H9 (cell line): ENCODE data around the gene SPECC1. TPM values are rescaled to one million over a fixed set of nuclear protein-coding genes. Genes with fewer than 3 reads are reported as not detected.

ENCODE experiments used
- DNase-seq: peaks from one replicate; pipeline ENCODE4 v3.0.0-alpha.2; 2017
- H2AFZ ChIP-seq: one replicate; pipeline ENCODE4 v1.6.1; 2013; ENCODE audit warnings: mild to moderate bottlenecking, low read length, control low read depth, moderate library complexity
- H2AK5ac ChIP-seq: 2 replicates; pipeline ENCODE4 v1.6.1; 2013; ENCODE audit warnings: low read length, control low read depth, mixed read lengths; ENCODE audit not compliant: insufficient read length
- H2BK120ac ChIP-seq: one replicate; pipeline ENCODE4 v1.6.1; 2013; ENCODE audit warnings: low read depth, mild to moderate bottlenecking, low read length, control low read depth, inconsistent platforms; ENCODE audit not compliant: poor library complexity, severe bottlenecking
- H2BK12ac ChIP-seq: 2 replicates; pipeline ENCODE4 v1.6.1; 2013; ENCODE audit warnings: low read length, control low read depth, mixed read lengths, low read depth; ENCODE audit not compliant: insufficient read length
- H2BK15ac ChIP-seq: 2 replicates; pipeline ENCODE4 v1.6.1; 2013; ENCODE audit warnings: low read depth, low read length, control low read depth
- H2BK20ac ChIP-seq: one replicate; pipeline ENCODE4 v1.6.1; 2013; ENCODE audit warnings: low read depth, mild to moderate bottlenecking, low read length, control low read depth, inconsistent platforms; ENCODE audit not compliant: poor library complexity, severe bottlenecking
- H2BK5ac ChIP-seq: 2 replicates; pipeline ENCODE4 v1.6.1; 2013; ENCODE audit warnings: low read length, control low read depth, mixed read lengths; ENCODE audit not compliant: insufficient read length
- H3K14ac ChIP-seq: 2 replicates; pipeline ENCODE4 v1.6.1; 2013; ENCODE audit warnings: low read length, control low read depth; ENCODE audit not compliant: insufficient read depth
- H3K18ac ChIP-seq: 2 replicates; pipeline ENCODE4 v1.6.1; 2013; ENCODE audit warnings: low read depth, mild to moderate bottlenecking, mixed read lengths, low read length, control low read depth; ENCODE audit not compliant: insufficient read length
- H3K23ac ChIP-seq: 2 replicates; pipeline ENCODE4 v1.6.1; 2013; ENCODE audit warnings: low read length, control low read depth, mixed read lengths, low read depth; ENCODE audit not compliant: insufficient read length
- H3K23me2 ChIP-seq: 2 replicates; pipeline ENCODE4 v1.6.1; 2013; ENCODE audit warnings: low read depth, mild to moderate bottlenecking, mixed read lengths, low read length, control low read depth; ENCODE audit not compliant: insufficient read length, poor library complexity, severe bottlenecking
- H3K27ac ChIP-seq: 2 replicates; pipeline ENCODE4 v1.5.1; 2013; ENCODE audit warnings: low read length, control low read depth, mixed read lengths, low read depth; ENCODE audit not compliant: insufficient read length
- H3K27me3 ChIP-seq: 2 replicates; pipeline ENCODE4 v1.6.1; 2013; ENCODE audit warnings: low read length, control low read depth, inconsistent platforms; ENCODE audit not compliant: insufficient read depth
- H3K4ac ChIP-seq: 2 replicates; pipeline ENCODE4 v1.6.1; 2013; ENCODE audit warnings: low read depth, mild to moderate bottlenecking, control low read depth, inconsistent platforms, low read length, moderate library complexity
- H3K4me1 ChIP-seq: 2 replicates; pipeline ENCODE4 v1.6.1; 2013; ENCODE audit warnings: low read length, control low read depth, inconsistent platforms; ENCODE audit not compliant: insufficient read depth
- H3K4me2 ChIP-seq: 2 replicates; pipeline ENCODE4 v1.6.1; 2013; ENCODE audit warnings: low read length, control low read depth, mixed read lengths; ENCODE audit not compliant: insufficient read length, insufficient read depth
- H3K56ac ChIP-seq: 2 replicates; pipeline ENCODE4 v1.6.1; 2013; ENCODE audit warnings: low read depth, mild to moderate bottlenecking, mixed read lengths, low read length, control low read depth; ENCODE audit not compliant: insufficient read length
- H3K79me1 ChIP-seq: 2 replicates; pipeline ENCODE4 v1.6.1; 2013; ENCODE audit warnings: low read depth, mild to moderate bottlenecking, moderate library complexity, low read length, control low read depth, inconsistent platforms; ENCODE audit not compliant: insufficient read depth, poor library complexity, severe bottlenecking
- H3K79me2 ChIP-seq: 2 replicates; pipeline ENCODE4 v1.6.1; 2013; ENCODE audit warnings: low read length, control low read depth, inconsistent platforms; ENCODE audit not compliant: insufficient read depth
- H3K9ac ChIP-seq: 2 replicates; pipeline ENCODE4 v1.6.1; 2013; ENCODE audit warnings: low read length, control low read depth, mixed read lengths; ENCODE audit not compliant: insufficient read length; ENCODE audit errors: extremely low read depth
- H3K9me3 ChIP-seq: one replicate; pipeline ENCODE4 v1.6.1; 2013; ENCODE audit warnings: low read depth, low read length, inconsistent platforms; ENCODE audit not compliant: control insufficient read depth
- H3T11ph ChIP-seq: one replicate; pipeline ENCODE4 v1.6.1; 2013; ENCODE audit warnings: mild to moderate bottlenecking, low read length, control low read depth, inconsistent platforms
- H4K20me1 ChIP-seq: one replicate; pipeline ENCODE4 v1.6.1; 2013; ENCODE audit not compliant: control insufficient read depth, insufficient read length, insufficient read depth
- H4K5ac ChIP-seq: 2 replicates; pipeline ENCODE4 v1.6.1; 2013; ENCODE audit warnings: low read depth, mild to moderate bottlenecking, mixed read lengths, low read length, control low read depth; ENCODE audit not compliant: insufficient read length
- H4K8ac ChIP-seq: replicated peaks from 2 replicates; pipeline ENCODE4 v1.6.1; 2013; ENCODE audit warnings: low read length, control low read depth, mixed read lengths, low read depth; ENCODE audit not compliant: insufficient read length
- H4K91ac ChIP-seq: 2 replicates; pipeline ENCODE4 v1.6.1; 2013; ENCODE audit warnings: low read depth, mild to moderate bottlenecking, moderate library complexity, mixed read lengths, low read length, control low read depth; ENCODE audit not compliant: insufficient read length
- H3K27ac Mint-ChIP-seq, 3 experiments: 2 replicates in 2 of 3; 3 replicates in 1 of 3; pipeline ENCODE4 v1.8.0; 2020 to 2021; ENCODE audit warnings: mixed read lengths in 3 of 3, mild to moderate bottlenecking in 1 of 3, moderate library complexity in 1 of 3
- H3K27me3 Mint-ChIP-seq: 2 replicates; pipeline ENCODE4 v1.8.0; 2021; ENCODE audit warnings: low read depth, mild to moderate bottlenecking, moderate library complexity, mixed read lengths
- H3K36me3 Mint-ChIP-seq, 3 experiments: 2 replicates in 2 of 3; 3 replicates in 1 of 3; pipeline ENCODE4 v1.8.0; 2020 to 2021; ENCODE audit warnings: low read depth in 3 of 3, mixed read lengths in 3 of 3; ENCODE audit not compliant: insufficient read depth in 1 of 3
- H3K4me1 Mint-ChIP-seq, 2 experiments: 2 replicates each; pipeline ENCODE4 v1.8.0; 2020; ENCODE audit warnings: mixed read lengths in 2 of 2
- H3K4me3 Mint-ChIP-seq, 2 experiments: 2 replicates in 1 of 2; 3 replicates in 1 of 2; pipeline ENCODE4 v1.8.0; 2020 to 2021; ENCODE audit warnings: mild to moderate bottlenecking in 2 of 2, mixed read lengths in 2 of 2, moderate library complexity in 1 of 2
- H3K9me3 Mint-ChIP-seq, 2 experiments: 2 replicates in 1 of 2; 3 replicates in 1 of 2; pipeline ENCODE4 v1.8.0; 2020; ENCODE audit warnings: mild to moderate bottlenecking in 2 of 2, mixed read lengths in 2 of 2, moderate library complexity in 1 of 2
- WGBS: extraction: QIAGEN DNeasy Blood & Tissue Kit; methylation state at CpG from one replicate; pipeline ENCODE4 v1.1.7; 2013; ENCODE audit warnings: missing lambda C conversion rate, low lambda C conversion rate, mixed read lengths; ENCODE audit not compliant: insufficient read length; ENCODE audit errors: extremely low coverage; 5-methylcytosine and 5-hydroxymethylcytosine counted together
- total RNA-seq: library from RNA; stranded (reverse); gene quantifications from 2 replicates; pipeline ENCODE4 v1.2.1, GENCODE V29; 2021
- TF ChIP-seq, protein P1 (sequence below): fragments of 200-600 bp; sonication (generic); conservative IDR thresholded peaks from 3 replicates; pipeline ENCODE4 v1.8.0; 2021; ENCODE audit warnings: antibody characterized with exemption, mild to moderate bottlenecking

Gene SPECC1
- total RNA-seq, 1 experiment from 2014 or later, result 65.7 TPM

DNA sequence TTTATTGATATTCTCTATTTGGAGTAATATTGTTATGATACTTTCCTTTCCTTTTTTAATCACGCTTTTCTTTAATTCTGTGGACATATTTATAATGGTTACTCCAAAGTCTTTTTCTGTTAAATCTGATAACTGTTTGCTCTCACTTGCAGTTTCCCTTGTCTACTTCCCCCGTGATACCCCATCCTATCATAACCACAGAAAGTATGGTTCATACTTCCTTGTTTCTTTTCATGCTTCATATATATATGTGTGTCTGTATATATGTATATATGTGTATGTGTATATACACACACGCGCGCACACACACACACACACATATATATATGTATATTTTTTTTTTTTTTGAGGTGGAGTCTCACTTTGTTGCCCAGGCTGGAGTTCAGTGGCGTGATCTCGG, 23.5 kb downstream of the SPECC1 start:
- Histone ChIP-seq H4K91ac (no peak overlapping the region), H3K14ac (no peak overlapping the region), H2BK12ac (no peak overlapping the region), H3K9ac (no peak overlapping the region), H3K27me3 (no peaks in the 10 kb centered on the region), H3K9me3 (no peaks in the 10 kb centered on the region), H3T11ph (no peak overlapping the region), H2BK5ac (no peak overlapping the region), H3K4ac (no peak overlapping the region), H3K23me2 (no peaks in the 10 kb centered on the region), H2BK15ac (no peak overlapping the region), H3K27ac (no peak overlapping the region), H3K4me2 (no peak overlapping the region), H3K79me1 (no peaks in the 10 kb centered on the region), H3K56ac (no peak overlapping the region), H3K23ac (no peak overlapping the region), H3K18ac (no peak overlapping the region), H2BK20ac (no peak overlapping the region), H4K5ac (no peak overlapping the region), H4K20me1 (no peaks in the 10 kb centered on the region), H4K8ac (no peak overlapping the region), H2BK120ac (no peak overlapping the region), H2AFZ (no peak overlapping the region), H2AK5ac (no peak overlapping the region), H3K4me1 (no peaks in the 10 kb centered on the region), H3K79me2 (no peaks in the 10 kb centered on the region)
- H3K9me3 Mint-ChIP-seq, result no peaks in the 10 kb centered on the region
- H3K36me3 Mint-ChIP-seq, result no peaks in the 10 kb centered on the region; a peak in 1 of 7 replicates
- H3K4me1 Mint-ChIP-seq, result peaks cover 0 to 4% of the 10 kb centered on the region in 2 experiments; a peak in 2 of 4 replicates
- no peak overlapping the region for H3K27ac Mint-ChIP-seq
- TF ChIP-seq, protein P1, sequence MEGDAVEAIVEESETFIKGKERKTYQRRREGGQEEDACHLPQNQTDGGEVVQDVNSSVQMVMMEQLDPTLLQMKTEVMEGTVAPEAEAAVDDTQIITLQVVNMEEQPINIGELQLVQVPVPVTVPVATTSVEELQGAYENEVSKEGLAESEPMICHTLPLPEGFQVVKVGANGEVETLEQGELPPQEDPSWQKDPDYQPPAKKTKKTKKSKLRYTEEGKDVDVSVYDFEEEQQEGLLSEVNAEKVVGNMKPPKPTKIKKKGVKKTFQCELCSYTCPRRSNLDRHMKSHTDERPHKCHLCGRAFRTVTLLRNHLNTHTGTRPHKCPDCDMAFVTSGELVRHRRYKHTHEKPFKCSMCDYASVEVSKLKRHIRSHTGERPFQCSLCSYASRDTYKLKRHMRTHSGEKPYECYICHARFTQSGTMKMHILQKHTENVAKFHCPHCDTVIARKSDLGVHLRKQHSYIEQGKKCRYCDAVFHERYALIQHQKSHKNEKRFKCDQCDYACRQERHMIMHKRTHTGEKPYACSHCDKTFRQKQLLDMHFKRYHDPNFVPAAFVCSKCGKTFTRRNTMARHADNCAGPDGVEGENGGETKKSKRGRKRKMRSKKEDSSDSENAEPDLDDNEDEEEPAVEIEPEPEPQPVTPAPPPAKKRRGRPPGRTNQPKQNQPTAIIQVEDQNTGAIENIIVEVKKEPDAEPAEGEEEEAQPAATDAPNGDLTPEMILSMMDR, result no peak
- no CpG with 5 or more reads among the region's 7 CpGs for WGBS
- H3K27me3 Mint-ChIP-seq, result no peaks in the 10 kb centered on the region
- H3K4me3 Mint-ChIP-seq, result no peak overlapping the region
- DNase-seq, result no peak
